SK-N-SH treated with all-trans-retinoic acid at 6 μM for 48 hours (cell line): ENCODE data around the gene MRPS27.

ENCODE experiments used
- ATAC-seq: fragments of 200-7000 bp; cut with Tn5 transposase; 3 replicates; pipeline ENCODE4 v1.9.1; 2020; ENCODE audit warnings: mild to moderate bottlenecking, moderate library complexity
- ARNTL ChIP-seq: fragments of 450-650 bp; formaldehyde crosslinking; IDR thresholded peaks from 2 replicates; pipeline ENCODE4 v1.5.0; 2020; ENCODE audit warnings: low read depth, mild to moderate bottlenecking, moderate library complexity, borderline replicate concordance
- BACH2 ChIP-seq: fragments of 250-450 bp; sonication (Bioruptor Pico); IDR thresholded peaks from 2 replicates; pipeline ENCODE4 v1.9.0; 2021; ENCODE audit warnings: mild to moderate bottlenecking, borderline replicate concordance
- CSDC2 ChIP-seq: fragments of 250-450 bp; sonication (Bioruptor Pico); IDR thresholded peaks from 2 replicates; pipeline ENCODE4 v1.5.0; 2020; ENCODE audit warnings: mild to moderate bottlenecking, moderate library complexity
- CSRNP3 ChIP-seq: fragments of 250-450 bp; sonication (Bioruptor Pico); IDR thresholded peaks from 2 replicates; pipeline ENCODE4 v1.5.1; 2021; ENCODE audit warnings: mild to moderate bottlenecking, moderate library complexity
- ESRRG ChIP-seq: fragments of 250-450 bp; sonication (Bioruptor Pico); IDR thresholded peaks from 2 replicates; pipeline ENCODE4 v1.6.1; 2021; ENCODE audit warnings: mild to moderate bottlenecking
- OSR1 ChIP-seq: fragments of 250-450 bp; sonication (Bioruptor Pico); IDR thresholded peaks from 2 replicates; pipeline ENCODE4 v1.8.0; 2022; ENCODE audit warnings: moderate library complexity, mild to moderate bottlenecking, inconsistent platforms
- PATZ1 ChIP-seq: fragments of 250-450 bp; sonication (Bioruptor Pico); IDR thresholded peaks from 2 replicates; pipeline ENCODE4 v1.8.0; 2020; ENCODE audit warnings: mild to moderate bottlenecking, moderate library complexity, borderline replicate concordance
- SNAI2 ChIP-seq: fragments of 250-450 bp; sonication (Bioruptor Pico); IDR thresholded peaks from 2 replicates; pipeline ENCODE4 v1.5.0; 2020; ENCODE audit warnings: mild to moderate bottlenecking, moderate library complexity
- TOX ChIP-seq: fragments of 250-450 bp; sonication (Bioruptor Pico); IDR thresholded peaks from 2 replicates; pipeline ENCODE4 v1.8.0; 2021; ENCODE audit warnings: mild to moderate bottlenecking, moderate library complexity, borderline replicate concordance
- TSHZ2 ChIP-seq: fragments of 250-450 bp; sonication (Bioruptor Pico); IDR thresholded peaks from 2 replicates; pipeline ENCODE4 v1.5.0; 2020; ENCODE audit warnings: mild to moderate bottlenecking, moderate library complexity
- ZC3H10 ChIP-seq: fragments of 250-450 bp; sonication (Bioruptor Pico); IDR thresholded peaks from 2 replicates; pipeline ENCODE4 v1.5.1; 2021; ENCODE audit warnings: mild to moderate bottlenecking, moderate library complexity
- ZFP3 ChIP-seq: fragments of 250-450 bp; sonication (Bioruptor Pico); IDR thresholded peaks from 2 replicates; pipeline ENCODE4 v1.5.0; 2020; ENCODE audit warnings: mild to moderate bottlenecking, moderate library complexity
- ZNF8 ChIP-seq: fragments of 450-650 bp; formaldehyde crosslinking; IDR thresholded peaks from 2 replicates; pipeline ENCODE4 v1.5.0; 2020; ENCODE audit warnings: mild to moderate bottlenecking, moderate library complexity
- TF ChIP-seq, protein P1 (sequence below): fragments of 250-450 bp; sonication (Bioruptor Pico); IDR thresholded peaks from 2 replicates; pipeline ENCODE4 v1.5.1; 2020; ENCODE audit warnings: low read depth, mild to moderate bottlenecking, moderate library complexity
- TF ChIP-seq, protein P2 (sequence below): fragments of 250-450 bp; sonication (Bioruptor Pico); IDR thresholded peaks from 2 replicates; pipeline ENCODE4 v1.8.0; 2021; ENCODE audit warnings: low read depth, mild to moderate bottlenecking, moderate library complexity, borderline replicate concordance

MRPS27 gene

DNA sequence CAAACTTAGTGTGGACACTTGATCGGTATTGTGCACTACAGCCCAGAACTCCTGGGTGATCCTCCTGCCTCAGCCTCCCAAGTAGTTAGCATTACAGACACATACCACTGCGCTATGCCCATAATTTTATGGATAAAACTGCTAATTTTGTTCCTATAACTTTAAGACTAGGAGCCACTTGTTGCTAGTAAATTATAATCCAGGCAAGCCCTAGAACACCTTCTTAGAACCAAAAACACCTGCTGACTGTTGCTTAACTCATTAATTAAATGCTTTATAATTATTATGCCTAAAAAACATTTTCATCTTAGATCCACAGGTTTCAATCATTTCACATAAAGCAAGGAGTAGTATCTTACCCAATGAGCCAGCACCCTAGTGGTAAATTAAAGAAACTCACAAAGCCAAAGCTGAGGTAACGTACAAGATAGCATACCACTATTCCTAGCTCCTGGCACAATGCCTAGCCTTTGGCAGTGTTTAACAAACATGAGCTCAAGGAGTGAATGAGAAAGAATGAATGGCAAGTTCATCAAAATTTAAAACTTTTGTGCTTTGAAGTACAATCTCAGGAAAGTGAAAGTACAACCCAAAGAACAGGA, 5.4 kb downstream of the MRPS27 start:
- ATAC-seq = peak; percentile 84

GRCh38 chr5:72313141-72313540, 6.9 kb downstream of the MRPS27 start:
- no peak for ATAC-seq
- TF ChIP-seq TOX (CRISPR knock-in tag) = no peak
- TF ChIP-seq, protein P1, sequence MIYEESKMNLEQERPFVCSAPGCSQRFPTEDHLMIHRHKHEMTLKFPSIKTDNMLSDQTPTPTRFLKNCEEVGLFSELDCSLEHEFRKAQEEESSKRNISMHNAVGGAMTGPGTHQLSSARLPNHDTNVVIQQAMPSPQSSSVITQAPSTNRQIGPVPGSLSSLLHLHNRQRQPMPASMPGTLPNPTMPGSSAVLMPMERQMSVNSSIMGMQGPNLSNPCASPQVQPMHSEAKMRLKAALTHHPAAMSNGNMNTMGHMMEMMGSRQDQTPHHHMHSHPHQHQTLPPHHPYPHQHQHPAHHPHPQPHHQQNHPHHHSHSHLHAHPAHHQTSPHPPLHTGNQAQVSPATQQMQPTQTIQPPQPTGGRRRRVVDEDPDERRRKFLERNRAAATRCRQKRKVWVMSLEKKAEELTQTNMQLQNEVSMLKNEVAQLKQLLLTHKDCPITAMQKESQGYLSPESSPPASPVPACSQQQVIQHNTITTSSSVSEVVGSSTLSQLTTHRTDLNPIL (CRISPR knock-in tag) = no peak
- no peak for TF ChIP-seq OSR1 (CRISPR knock-in tag)
- TF ChIP-seq TSHZ2 (CRISPR knock-in tag) = no peak
- TF ChIP-seq, protein P2, sequence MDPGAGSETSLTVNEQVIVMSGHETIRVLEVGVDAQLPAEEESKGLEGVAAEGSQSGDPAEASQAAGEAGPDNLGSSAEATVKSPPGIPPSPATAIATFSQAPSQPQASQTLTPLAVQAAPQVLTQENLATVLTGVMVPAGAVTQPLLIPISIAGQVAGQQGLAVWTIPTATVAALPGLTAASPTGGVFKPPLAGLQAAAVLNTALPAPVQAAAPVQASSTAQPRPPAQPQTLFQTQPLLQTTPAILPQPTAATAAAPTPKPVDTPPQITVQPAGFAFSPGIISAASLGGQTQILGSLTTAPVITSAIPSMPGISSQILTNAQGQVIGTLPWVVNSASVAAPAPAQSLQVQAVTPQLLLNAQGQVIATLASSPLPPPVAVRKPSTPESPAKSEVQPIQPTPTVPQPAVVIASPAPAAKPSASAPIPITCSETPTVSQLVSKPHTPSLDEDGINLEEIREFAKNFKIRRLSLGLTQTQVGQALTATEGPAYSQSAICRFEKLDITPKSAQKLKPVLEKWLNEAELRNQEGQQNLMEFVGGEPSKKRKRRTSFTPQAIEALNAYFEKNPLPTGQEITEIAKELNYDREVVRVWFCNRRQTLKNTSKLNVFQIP (CRISPR knock-in tag) = no peak

More for the DNA sequence above, 5.4 kb downstream of the MRPS27 start:
- TF ChIP-seq ZC3H10 (CRISPR knock-in tag) (no peak), PATZ1 (CRISPR knock-in tag) (no peak), OSR1 (CRISPR knock-in tag) (no peak), CSDC2 (CRISPR knock-in tag) (no peak), BACH2 (CRISPR knock-in tag) (no peak), TSHZ2 (CRISPR knock-in tag) (no peak), TOX (CRISPR knock-in tag) (no peak), CSRNP3 (CRISPR knock-in tag) (no peak), ZNF8 (CRISPR knock-in tag) (no peak), ESRRG (no peak), ARNTL (CRISPR knock-in tag) (no peak), SNAI2 (CRISPR knock-in tag) (no peak), ZFP3 (CRISPR knock-in tag) (no peak)
- TF ChIP-seq, protein P2 (CRISPR knock-in tag) = no peak
- TF ChIP-seq, protein P1 (CRISPR knock-in tag) = no peak
